Fibroblast of lung (primary cell): ENCODE data around the gene DOLPP1.

Experiments used
- CTCF ChIP-seq, 2 donors: IDR thresholded peaks in 1 of 2; conservative IDR thresholded peaks in 1 of 2; 1 replicate in 1 of 2; 2 replicates in 1 of 2; pipeline ENCODE4 v1.5.1; 2011 to 2012; ENCODE audit warnings: low read length in 2 of 2, control low read depth in 1 of 2, inconsistent platforms in 1 of 2, low read depth in 1 of 2, mild to moderate bottlenecking in 1 of 2
- EZH2 ChIP-seq: IDR thresholded peaks from 2 replicates; pipeline ENCODE4 v1.5.1; 2012; ENCODE audit warnings: low read length, control low read depth, mild to moderate bottlenecking; ENCODE audit errors: missing control alignments

DNA sequence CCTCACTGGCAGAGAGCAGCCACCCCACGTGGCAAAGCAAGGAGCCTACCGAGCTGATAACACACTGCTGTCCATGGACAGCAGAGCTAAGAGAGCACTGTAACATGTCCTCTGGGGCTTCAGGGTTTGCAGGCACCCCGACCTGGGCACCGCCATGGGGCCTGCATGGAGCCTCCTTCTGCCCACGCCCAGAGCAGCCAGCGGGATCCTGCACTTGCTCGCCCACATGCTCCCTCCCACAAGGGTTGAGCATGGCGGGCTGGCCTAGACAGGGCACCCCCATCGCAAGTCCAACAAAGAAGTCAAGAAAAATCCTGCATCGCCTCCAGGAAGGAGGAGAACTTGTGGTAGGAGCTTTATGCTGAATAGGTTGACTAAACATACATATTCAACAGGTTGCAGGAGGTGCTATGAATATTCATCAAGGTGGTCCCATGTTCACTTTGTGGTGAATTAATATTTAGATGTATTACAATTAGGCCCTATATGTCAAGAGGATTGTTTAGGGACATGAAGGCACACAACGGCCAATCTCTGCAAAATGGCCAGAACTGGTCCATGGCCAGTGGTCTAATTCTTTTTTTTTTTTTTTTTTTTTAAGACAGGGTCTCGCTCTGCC lies 48.3 kb upstream of the DOLPP1 start:
- TF ChIP-seq CTCF (conservative IDR thresholded peaks at IDR 0.05 in 1 of 2, IDR thresholded peaks at IDR 0.05 in 1 of 2; ENCODE audit: low read depth in 1 of 2, low read length in 2 of 2) (no peak), EZH2 (no peak)
